SK-N-SH (cell line): ENCODE results near the gene ERC1. TPM values are rescaled to one million over a fixed set of nuclear protein-coding genes. Genes with fewer than 3 reads are reported as not detected.

Experiments used
- CTCF ChIA-PET: fragments of 300-600, 350-600 bp; formaldehyde crosslinking; extraction: SDS; loops from one replicate; lab custom pipeline; 2021; lab: Yijun Ruan, JAX
- POLR2A ChIA-PET: fragments of 350-600 bp; sonication (Branson Sonifier 250); formaldehyde crosslinking; extraction: SDS; loops from one replicate; lab custom pipeline; 2020; ENCODE audit warnings: antibody characterized with exemption, inconsistent platforms; lab: Yijun Ruan, JAX
- DNase-seq: peaks from one replicate; pipeline ENCODE4 v3.0.0; 2012
- H2AFZ ChIP-seq: fragments of 200-600 bp; sonication (generic); 2 replicates; pipeline ENCODE4 v1.8.1; 2016; ENCODE audit warnings: antibody characterized with exemption, mild to moderate bottlenecking, low read depth
- H3F3A ChIP-seq: fragments of 200-600 bp; sonication (generic); replicated peaks from 2 replicates; pipeline ENCODE3; 2016; ENCODE audit warnings: antibody characterized with exemption, mild to moderate bottlenecking; ENCODE audit not compliant: insufficient read depth
- H3K27ac ChIP-seq, 2 experiments: fragments of 200-500 bp in 1 of 2; fragments of 200-600 bp in 1 of 2; sonication (Bioruptor generic) in 1 of 2; sonication (generic), shearing (Covaris generic) in 1 of 2; 2 replicates each; pipeline versions ENCODE4 v1.5.1 to v1.6.1; 2014 to 2016; ENCODE audit warnings: low read depth in 2 of 2, inconsistent platforms in 1 of 2, low read length in 1 of 2, mild to moderate bottlenecking in 1 of 2, mixed read lengths in 1 of 2
- H3K27me3 ChIP-seq: fragments of 200-600 bp; sonication (generic), shearing (Covaris generic); 2 replicates; pipeline ENCODE4 v1.6.1; 2016; ENCODE audit warnings: mixed run types; ENCODE audit not compliant: insufficient read depth
- H3K36me3 ChIP-seq, 2 experiments: fragments of 200-500 bp in 1 of 2; fragments of 200-600 bp in 1 of 2; sonication (Bioruptor generic) in 1 of 2; sonication (generic) in 1 of 2; replicated peaks in 1 of 2; 2 replicates each; pipeline versions ENCODE3 to v1.5.1; 2014 to 2016; ENCODE audit warnings: low read length in 1 of 2, mild to moderate bottlenecking in 1 of 2; ENCODE audit not compliant: insufficient read depth in 2 of 2, control insufficient read depth in 1 of 2
- H3K4me1 ChIP-seq, 2 experiments: fragments of 200-500 bp in 1 of 2; fragments of 200-600 bp in 1 of 2; sonication (Bioruptor generic) in 1 of 2; sonication (generic), shearing (Covaris generic) in 1 of 2; 2 replicates each; pipeline versions ENCODE4 v1.5.1 to v1.6.1; 2014 to 2016; ENCODE audit warnings: low read depth in 1 of 2, low read length in 1 of 2, mixed run types in 1 of 2; ENCODE audit not compliant: insufficient read depth in 2 of 2, control insufficient read depth in 1 of 2
- H3K4me2 ChIP-seq: fragments of 200-600 bp; sonication (generic), shearing (Covaris generic); 2 replicates; pipeline ENCODE4 v1.6.1; 2017; ENCODE audit warnings: mixed run types
- H3K4me3 ChIP-seq, 2 experiments: fragments of 200-500 bp in 1 of 2; fragments of 200-600 bp in 1 of 2; sonication (Bioruptor generic) in 1 of 2; sonication (generic), shearing (Covaris generic) in 1 of 2; 2 replicates each; pipeline versions ENCODE4 v1.5.1 to v1.8.1; 2014 to 2016; ENCODE audit warnings: low read depth in 2 of 2, inconsistent platforms in 1 of 2, low read length in 1 of 2, mild to moderate bottlenecking in 1 of 2, mixed read lengths in 1 of 2, moderate library complexity in 1 of 2
- H3K79me2 ChIP-seq: fragments of 200-600 bp; sonication (generic); 2 replicates; pipeline ENCODE4 v1.8.1; 2017; ENCODE audit warnings: mild to moderate bottlenecking; ENCODE audit not compliant: insufficient read depth
- H3K9ac ChIP-seq: fragments of 200-600 bp; sonication (generic); 2 replicates; pipeline ENCODE4 v1.6.1; 2017; ENCODE audit warnings: mixed run types
- H3K9me2 ChIP-seq: fragments of 200-600 bp; sonication (generic); 2 replicates; pipeline ENCODE4 v1.6.1; 2017; ENCODE audit warnings: mixed run types
- H3K9me3 ChIP-seq: fragments of 200-600 bp; sonication (generic); 2 replicates; pipeline ENCODE4 v1.6.1; 2017; ENCODE audit warnings: mixed run types, mild to moderate bottlenecking, moderate library complexity
- H4K20me1 ChIP-seq: fragments of 200-600 bp; sonication (generic); 2 replicates; pipeline ENCODE4 v1.6.1; 2017; ENCODE audit warnings: mild to moderate bottlenecking, mixed run types; ENCODE audit not compliant: insufficient read depth
- CHD2 ChIP-seq: fragments of 150-350 bp; IDR thresholded peaks from 2 replicates; pipeline ENCODE4 v1.6.1; 2018; ENCODE audit warnings: low read length; ENCODE audit not compliant: partially characterized antibody
- ELF1 ChIP-seq: IDR thresholded peaks from 2 replicates; pipeline ENCODE4 v1.4.0; 2012
- EZH2phosphoT487 ChIP-seq: fragments of 200-600 bp; sonication (generic); IDR thresholded peaks from 2 replicates; pipeline ENCODE4 v1.6.1; 2017; ENCODE audit warnings: low read depth, mixed run types, mild to moderate bottlenecking, antibody characterized with exemption, moderate library complexity, borderline replicate concordance
- FOSL2 ChIP-seq: IDR thresholded peaks from 2 replicates; pipeline ENCODE4 v1.4.0; 2012; ENCODE audit warnings: low read depth, mild to moderate bottlenecking, moderate library complexity, borderline replicate concordance
- FOXJ3 ChIP-seq: sonication (generic); formaldehyde crosslinking; IDR thresholded peaks from 2 replicates; pipeline ENCODE4 v1.5.1; 2020; ENCODE audit warnings: mild to moderate bottlenecking, missing genetic modification reagents
- FOXM1 ChIP-seq: IDR thresholded peaks from 2 replicates; pipeline ENCODE4 v1.4.0; 2012; ENCODE audit warnings: low read depth, mild to moderate bottlenecking
- MXI1 ChIP-seq: IDR thresholded peaks from 2 replicates; pipeline ENCODE4 v1.6.1; 2012; ENCODE audit warnings: mild to moderate bottlenecking, low read depth, low read length, improper control_type of control experiment
- NFIC ChIP-seq: IDR thresholded peaks from 2 replicates; pipeline ENCODE4 v1.4.0; 2012; ENCODE audit warnings: borderline replicate concordance
- POLR2AphosphoS5 ChIP-seq: IDR thresholded peaks from 2 replicates; pipeline ENCODE4 v1.6.1; 2012; ENCODE audit warnings: low read depth, low read length
- RAD21 ChIP-seq: IDR thresholded peaks from 2 replicates; pipeline ENCODE4 v1.6.1; 2012; ENCODE audit warnings: mild to moderate bottlenecking, low read length
- RFX5 ChIP-seq: IDR thresholded peaks from 2 replicates; pipeline ENCODE4 v1.6.1; 2012; ENCODE audit warnings: mild to moderate bottlenecking, improper control_type of control experiment, low read length
- SIN3A ChIP-seq: IDR thresholded peaks from 2 replicates; pipeline ENCODE4 v1.6.1; 2012; ENCODE audit warnings: low read depth, mild to moderate bottlenecking, low read length, moderate library complexity, borderline replicate concordance
- TAF1 ChIP-seq: IDR thresholded peaks from 2 replicates; pipeline ENCODE4 v1.6.1; 2012; ENCODE audit warnings: low read depth, mild to moderate bottlenecking, low read length, moderate library complexity, borderline replicate concordance
- TEAD4 ChIP-seq: IDR thresholded peaks from 2 replicates; pipeline ENCODE4 v1.4.0; 2012; ENCODE audit warnings: mild to moderate bottlenecking, borderline replicate concordance; ENCODE audit not compliant: insufficient read depth
- WGBS: methylation state at CpG from one replicate; pipeline ENCODE4 v1.1.6; 2017; ENCODE audit warnings: low lambda C conversion rate; 5-methylcytosine and 5-hydroxymethylcytosine counted together
- polyA plus RNA-seq, 3 experiments: library from polyadenylated mRNA; depleted of rRNA; stranded (reverse); fragments of >200 nt; gene quantifications; 2 replicates each; pipeline ENCODE4 v1.2.3, GENCODE V29; 2012
- TF ChIP-seq, protein P1 (sequence below): IDR thresholded peaks from 2 replicates; pipeline ENCODE4 v1.4.0; 2012; ENCODE audit warnings: low read depth
- TF ChIP-seq, protein P2 (sequence below): IDR thresholded peaks from 2 replicates; pipeline ENCODE4 v1.6.1; 2012; ENCODE audit warnings: mild to moderate bottlenecking, low read depth, low read length, moderate library complexity
- TF ChIP-seq, protein P3 (sequence below): fragments of 150-350 bp; IDR thresholded peaks from 2 replicates; pipeline ENCODE4 v1.6.1; 2016; ENCODE audit warnings: mild to moderate bottlenecking, low read depth, low read length
- TF ChIP-seq, protein P4 (sequence below): fragments of 200-600 bp; sonication (generic); IDR thresholded peaks from 2 replicates; pipeline ENCODE4 v1.6.1; 2017; ENCODE audit warnings: antibody characterized with exemption, mild to moderate bottlenecking, moderate library complexity
- TF ChIP-seq, protein P5 (sequence below): IDR thresholded peaks from 2 replicates; pipeline ENCODE4 v1.4.0; 2012; ENCODE audit warnings: low read depth, borderline replicate concordance

ERC1 gene
- polyA plus RNA-seq, 1 of the 3 experiments (the other 2 are of a cell fraction): 7.5 TPM

DNA sequence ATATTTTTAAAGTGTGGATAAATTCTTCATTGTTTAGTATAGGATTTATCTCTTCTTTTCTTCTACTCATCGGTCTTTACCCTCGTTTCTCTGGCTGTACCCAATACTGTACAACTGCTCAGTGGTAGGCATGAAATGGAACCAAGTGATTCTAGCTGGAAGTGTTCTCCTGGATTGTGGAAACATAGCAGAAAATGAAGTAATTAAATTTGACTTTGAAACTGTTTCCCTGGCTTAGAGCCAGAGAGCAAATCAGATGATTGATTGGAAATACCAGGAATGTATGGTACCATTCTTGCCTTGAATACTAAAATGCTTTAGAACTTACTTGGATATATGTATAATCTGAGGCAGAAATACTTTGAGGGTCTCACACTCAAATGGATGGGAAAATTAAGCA is 292.3 kb downstream of the ERC1 start:
- H3K9me2 ChIP-seq: no peaks in the 10 kb centered on the region
- H3K9ac ChIP-seq: no peak overlapping the region
- no peaks in the 10 kb centered on the region for H3K9me3 ChIP-seq
- no peak for TF ChIP-seq MXI1
- no peak for TF ChIP-seq POLR2AphosphoS5
- TF ChIP-seq, protein P1, sequence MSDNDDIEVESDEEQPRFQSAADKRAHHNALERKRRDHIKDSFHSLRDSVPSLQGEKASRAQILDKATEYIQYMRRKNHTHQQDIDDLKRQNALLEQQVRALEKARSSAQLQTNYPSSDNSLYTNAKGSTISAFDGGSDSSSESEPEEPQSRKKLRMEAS: no peak
- no peak for TF ChIP-seq TEAD4
- no peak for TF ChIP-seq FOSL2
- TF ChIP-seq NFIC: no peak
- TF ChIP-seq, protein P2, sequence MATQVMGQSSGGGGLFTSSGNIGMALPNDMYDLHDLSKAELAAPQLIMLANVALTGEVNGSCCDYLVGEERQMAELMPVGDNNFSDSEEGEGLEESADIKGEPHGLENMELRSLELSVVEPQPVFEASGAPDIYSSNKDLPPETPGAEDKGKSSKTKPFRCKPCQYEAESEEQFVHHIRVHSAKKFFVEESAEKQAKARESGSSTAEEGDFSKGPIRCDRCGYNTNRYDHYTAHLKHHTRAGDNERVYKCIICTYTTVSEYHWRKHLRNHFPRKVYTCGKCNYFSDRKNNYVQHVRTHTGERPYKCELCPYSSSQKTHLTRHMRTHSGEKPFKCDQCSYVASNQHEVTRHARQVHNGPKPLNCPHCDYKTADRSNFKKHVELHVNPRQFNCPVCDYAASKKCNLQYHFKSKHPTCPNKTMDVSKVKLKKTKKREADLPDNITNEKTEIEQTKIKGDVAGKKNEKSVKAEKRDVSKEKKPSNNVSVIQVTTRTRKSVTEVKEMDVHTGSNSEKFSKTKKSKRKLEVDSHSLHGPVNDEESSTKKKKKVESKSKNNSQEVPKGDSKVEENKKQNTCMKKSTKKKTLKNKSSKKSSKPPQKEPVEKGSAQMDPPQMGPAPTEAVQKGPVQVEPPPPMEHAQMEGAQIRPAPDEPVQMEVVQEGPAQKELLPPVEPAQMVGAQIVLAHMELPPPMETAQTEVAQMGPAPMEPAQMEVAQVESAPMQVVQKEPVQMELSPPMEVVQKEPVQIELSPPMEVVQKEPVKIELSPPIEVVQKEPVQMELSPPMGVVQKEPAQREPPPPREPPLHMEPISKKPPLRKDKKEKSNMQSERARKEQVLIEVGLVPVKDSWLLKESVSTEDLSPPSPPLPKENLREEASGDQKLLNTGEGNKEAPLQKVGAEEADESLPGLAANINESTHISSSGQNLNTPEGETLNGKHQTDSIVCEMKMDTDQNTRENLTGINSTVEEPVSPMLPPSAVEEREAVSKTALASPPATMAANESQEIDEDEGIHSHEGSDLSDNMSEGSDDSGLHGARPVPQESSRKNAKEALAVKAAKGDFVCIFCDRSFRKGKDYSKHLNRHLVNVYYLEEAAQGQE: no peak
- no peak for TF ChIP-seq SIN3A
- TF ChIP-seq RFX5: no peak
- TF ChIP-seq ELF1: no peak
- no peak for TF ChIP-seq FOXM1
- TF ChIP-seq CHD2: no peak
- TF ChIP-seq FOXJ3 (CRISPR knock-in tag): no peak
- TF ChIP-seq RAD21: no peak
- TF ChIP-seq EZH2phosphoT487: no peak
- TF ChIP-seq, protein P3, sequence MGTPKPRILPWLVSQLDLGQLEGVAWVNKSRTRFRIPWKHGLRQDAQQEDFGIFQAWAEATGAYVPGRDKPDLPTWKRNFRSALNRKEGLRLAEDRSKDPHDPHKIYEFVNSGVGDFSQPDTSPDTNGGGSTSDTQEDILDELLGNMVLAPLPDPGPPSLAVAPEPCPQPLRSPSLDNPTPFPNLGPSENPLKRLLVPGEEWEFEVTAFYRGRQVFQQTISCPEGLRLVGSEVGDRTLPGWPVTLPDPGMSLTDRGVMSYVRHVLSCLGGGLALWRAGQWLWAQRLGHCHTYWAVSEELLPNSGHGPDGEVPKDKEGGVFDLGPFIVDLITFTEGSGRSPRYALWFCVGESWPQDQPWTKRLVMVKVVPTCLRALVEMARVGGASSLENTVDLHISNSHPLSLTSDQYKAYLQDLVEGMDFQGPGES: no peak
- TF ChIP-seq, protein P4, sequence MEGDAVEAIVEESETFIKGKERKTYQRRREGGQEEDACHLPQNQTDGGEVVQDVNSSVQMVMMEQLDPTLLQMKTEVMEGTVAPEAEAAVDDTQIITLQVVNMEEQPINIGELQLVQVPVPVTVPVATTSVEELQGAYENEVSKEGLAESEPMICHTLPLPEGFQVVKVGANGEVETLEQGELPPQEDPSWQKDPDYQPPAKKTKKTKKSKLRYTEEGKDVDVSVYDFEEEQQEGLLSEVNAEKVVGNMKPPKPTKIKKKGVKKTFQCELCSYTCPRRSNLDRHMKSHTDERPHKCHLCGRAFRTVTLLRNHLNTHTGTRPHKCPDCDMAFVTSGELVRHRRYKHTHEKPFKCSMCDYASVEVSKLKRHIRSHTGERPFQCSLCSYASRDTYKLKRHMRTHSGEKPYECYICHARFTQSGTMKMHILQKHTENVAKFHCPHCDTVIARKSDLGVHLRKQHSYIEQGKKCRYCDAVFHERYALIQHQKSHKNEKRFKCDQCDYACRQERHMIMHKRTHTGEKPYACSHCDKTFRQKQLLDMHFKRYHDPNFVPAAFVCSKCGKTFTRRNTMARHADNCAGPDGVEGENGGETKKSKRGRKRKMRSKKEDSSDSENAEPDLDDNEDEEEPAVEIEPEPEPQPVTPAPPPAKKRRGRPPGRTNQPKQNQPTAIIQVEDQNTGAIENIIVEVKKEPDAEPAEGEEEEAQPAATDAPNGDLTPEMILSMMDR: no peak
- TF ChIP-seq, protein P5, sequence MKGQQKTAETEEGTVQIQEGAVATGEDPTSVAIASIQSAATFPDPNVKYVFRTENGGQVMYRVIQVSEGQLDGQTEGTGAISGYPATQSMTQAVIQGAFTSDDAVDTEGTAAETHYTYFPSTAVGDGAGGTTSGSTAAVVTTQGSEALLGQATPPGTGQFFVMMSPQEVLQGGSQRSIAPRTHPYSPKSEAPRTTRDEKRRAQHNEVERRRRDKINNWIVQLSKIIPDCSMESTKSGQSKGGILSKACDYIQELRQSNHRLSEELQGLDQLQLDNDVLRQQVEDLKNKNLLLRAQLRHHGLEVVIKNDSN: no peak
- TF ChIP-seq TAF1: no peak
- ChIA-PET CTCF (interaction anchor here (1.1 to 1.5 kb wide), 2 partner anchors 20 to 70 kb away, joined by 3 to 4 read pairs; no protein-coding TSS in a partner anchor), POLR2A (no interaction called here)
- H3F3A ChIP-seq: no peaks in the 10 kb centered on the region
- H3K27me3 ChIP-seq: no peaks in the 10 kb centered on the region
- DNase-seq: no peak
- peaks cover 0 to 8% of the 10 kb centered on the region in 2 experiments for H3K36me3 ChIP-seq
- H3K27ac ChIP-seq: peak overlapping the region in 1 of 2 experiments; percentile 62; a peak in 2 of 4 replicates
- WGBS: 93% methylated on average over 2 of the region's 2 CpGs
- no peaks in the 10 kb centered on the region for H3K79me2 ChIP-seq
- no peak overlapping the region for H3K4me3 ChIP-seq
- peaks cover 7 to 19% of the 10 kb centered on the region in 2 experiments; a peak in 3 of 4 replicates for H3K4me1 ChIP-seq
- no peak overlapping the region for H2AFZ ChIP-seq
- H4K20me1 ChIP-seq: no peaks in the 10 kb centered on the region
- H3K4me2 ChIP-seq: no peak overlapping the region
